Measurements from ENCODE around the gene NRXN3.

The NRXN3 gene

GRCh38 chr14:79629411-79630287 lies 1459.5 kb downstream of the NRXN3 start:
- DNase-seq (ENCODE audit: low read depth): no peak

- no peak for DNase-seq (ENCODE audit: low read depth)
These were observed 1460.3 kb downstream of the NRXN3 start for GRCh38 chr14:79630288-79630960.

GRCh38 chr14:79631276-79631675 lies 1461.1 kb downstream of the NRXN3 start:
- no peak for DNase-seq (ENCODE audit: low read depth)

DNA sequence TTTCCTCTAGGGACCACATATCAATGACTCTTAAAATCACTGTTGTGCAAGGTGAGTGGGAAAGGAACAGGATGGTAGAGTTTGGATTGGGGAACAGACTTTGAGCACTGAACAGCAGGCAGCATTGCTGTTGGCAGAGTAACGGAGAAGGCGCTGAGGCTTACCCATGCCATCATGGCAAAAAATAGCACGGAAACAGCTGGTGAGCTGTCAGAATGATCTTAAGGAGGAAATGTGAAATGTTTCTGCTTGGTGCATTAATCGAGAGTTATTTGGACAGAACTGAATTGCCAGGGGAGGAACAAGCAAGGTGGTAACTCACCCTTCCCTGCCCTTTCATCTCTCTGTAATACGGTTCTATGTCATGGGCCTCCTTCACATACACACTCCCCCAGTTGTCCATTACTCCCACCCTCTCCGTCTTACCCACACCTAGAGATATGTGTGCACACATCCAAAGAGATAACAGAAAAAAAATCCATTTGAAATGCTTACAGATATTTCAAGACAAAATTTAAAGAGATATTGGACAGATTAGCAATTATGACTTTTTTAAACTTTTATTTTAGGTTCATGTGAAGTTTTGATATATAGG lies 1468.6 kb downstream of the NRXN3 start:
- DNase-seq (ENCODE audit: low read depth): no peak

- DNase-seq (ENCODE audit: low read depth): no peak
These were observed 1469.4 kb downstream of the NRXN3 start for GRCh38 chr14:79639613-79640012.

DNA sequence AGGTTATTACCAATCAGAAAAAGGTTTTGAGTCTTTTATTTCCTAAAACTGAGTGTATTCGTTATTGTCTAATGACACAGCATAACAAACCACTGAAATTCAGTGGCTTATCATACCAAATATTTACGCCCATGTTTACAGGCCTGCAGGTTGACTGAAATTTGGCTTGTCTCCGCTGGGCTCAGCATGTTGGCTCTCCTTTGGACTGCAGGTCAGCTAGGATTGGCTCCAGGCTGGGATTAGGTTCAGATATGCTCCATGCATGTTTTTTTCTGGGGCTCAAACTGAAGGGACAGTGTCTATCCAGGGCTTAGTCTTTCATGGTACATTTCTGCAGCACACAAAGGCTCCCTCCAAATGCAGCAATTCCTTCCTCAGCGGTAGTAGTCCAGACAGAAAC lies 1471.2 kb downstream of the NRXN3 start:
- DNase-seq (ENCODE audit: low read depth): no peak

- DNase-seq (ENCODE audit: low read depth): no peak
These were observed 1473.0 kb downstream of the NRXN3 start for GRCh38 chr14:79643132-79643531.

GRCh38 chr14:79645753-79646362 lies 1475.7 kb downstream of the NRXN3 start:
- DNase-seq (ENCODE audit: low read depth): no peak

DNA sequence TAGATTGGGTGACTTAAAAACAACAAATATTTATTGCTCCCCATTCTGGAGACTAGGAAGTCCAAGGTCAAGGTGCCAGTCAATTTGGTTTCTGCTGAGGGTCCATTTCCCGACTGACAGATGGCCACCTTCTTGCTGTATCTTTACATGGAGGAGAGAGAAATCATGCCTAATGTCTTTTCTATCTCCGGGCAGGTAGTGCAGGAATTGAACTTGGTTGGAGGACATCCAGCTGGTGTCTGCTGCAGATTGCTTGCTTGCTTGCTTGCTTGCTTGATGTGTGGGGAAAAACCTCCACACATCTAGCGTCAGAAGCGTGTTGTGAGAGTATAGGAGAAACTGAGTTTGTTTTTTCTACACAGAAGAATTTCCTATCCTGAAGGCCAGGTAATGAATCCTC lies 1479.7 kb downstream of the NRXN3 start:
- no peak for DNase-seq (ENCODE audit: low read depth)

DNA sequence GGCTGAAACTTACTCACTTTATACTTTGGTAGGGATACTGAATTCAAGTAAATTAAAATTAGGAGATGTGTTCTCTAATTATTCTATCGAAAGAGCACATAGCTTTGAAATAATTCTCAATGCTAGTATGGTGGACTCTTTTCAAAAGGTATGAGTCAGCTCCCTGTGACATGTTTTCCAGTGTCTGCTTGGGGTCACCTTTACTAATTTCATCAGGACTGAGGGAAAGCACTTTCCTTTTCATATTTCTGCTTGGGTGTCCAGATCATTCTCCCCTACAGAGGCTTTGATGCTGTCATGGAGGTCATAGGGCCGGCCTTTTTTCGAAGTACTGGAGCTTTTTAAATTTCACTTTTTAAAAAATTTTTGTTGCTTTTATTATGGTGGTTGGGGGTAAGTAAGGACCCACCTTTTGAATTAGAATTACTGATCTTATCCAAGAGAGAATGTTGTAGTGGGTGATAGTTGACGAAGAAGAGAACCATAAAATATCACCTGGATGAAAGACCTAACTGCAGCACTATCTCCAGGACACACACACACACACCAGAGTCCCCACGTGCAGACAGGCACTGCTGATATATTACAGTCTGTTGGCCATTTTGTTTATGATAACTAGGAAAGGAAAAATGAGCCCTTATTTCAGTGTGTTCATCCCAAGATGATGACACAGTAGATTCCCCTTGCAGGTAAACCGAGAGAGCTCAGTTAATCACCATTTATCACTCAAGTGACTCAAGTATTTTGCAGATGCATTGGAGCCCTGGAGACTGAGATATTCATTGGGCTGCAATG lies 1482.5 kb downstream of the NRXN3 start:
- DNase-seq (ENCODE audit: low read depth): no peak

- DNase-seq (ENCODE audit: low read depth): no peak
These were observed 1485.9 kb downstream of the NRXN3 start for GRCh38 chr14:79656056-79656455.

DNA sequence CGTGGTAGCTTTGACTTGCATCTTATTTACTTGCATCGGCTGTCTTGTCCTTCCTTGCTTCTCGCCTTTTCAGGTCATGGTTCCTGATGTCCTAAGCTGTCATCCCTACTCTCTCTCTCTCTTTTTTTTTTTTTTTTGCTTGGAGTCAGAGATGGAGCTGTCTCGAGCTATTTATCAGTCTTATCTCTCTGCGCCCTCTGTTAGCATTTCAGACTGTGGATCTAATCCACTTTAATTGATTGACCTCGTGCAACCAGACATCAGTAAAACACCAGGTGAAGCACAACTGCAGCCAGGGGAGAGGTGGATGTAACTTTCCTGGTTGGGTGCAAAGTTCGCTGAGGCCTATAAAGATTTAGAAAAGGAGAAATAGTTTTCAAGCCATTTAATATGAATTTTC lies 1486.3 kb downstream of the NRXN3 start:
- no peak for DNase-seq (ENCODE audit: low read depth)

DNA sequence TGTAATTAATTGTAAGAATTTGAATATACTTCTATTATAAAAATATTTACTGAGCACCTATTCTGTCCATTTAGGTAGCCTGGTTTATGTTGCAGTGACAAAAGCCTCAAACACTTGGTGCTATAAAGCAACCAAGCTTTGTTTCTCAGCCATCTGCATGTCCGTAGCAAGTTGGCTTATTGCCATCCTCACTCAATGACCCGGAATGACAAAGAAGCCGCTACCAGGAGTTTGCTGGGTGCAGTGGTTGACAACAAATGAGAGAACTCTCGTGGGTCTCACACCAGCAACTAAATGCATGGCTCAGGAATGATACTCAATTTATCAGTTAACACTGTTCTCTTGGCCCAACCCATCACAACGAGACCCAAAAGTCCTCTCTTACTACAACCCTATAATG lies 1488.0 kb downstream of the NRXN3 start:
- no peak for DNase-seq (ENCODE audit: low read depth)

GRCh38 chr14:79658769-79659168 lies 1488.6 kb downstream of the NRXN3 start:
- DNase-seq (ENCODE audit: low read depth): no peak

DNA sequence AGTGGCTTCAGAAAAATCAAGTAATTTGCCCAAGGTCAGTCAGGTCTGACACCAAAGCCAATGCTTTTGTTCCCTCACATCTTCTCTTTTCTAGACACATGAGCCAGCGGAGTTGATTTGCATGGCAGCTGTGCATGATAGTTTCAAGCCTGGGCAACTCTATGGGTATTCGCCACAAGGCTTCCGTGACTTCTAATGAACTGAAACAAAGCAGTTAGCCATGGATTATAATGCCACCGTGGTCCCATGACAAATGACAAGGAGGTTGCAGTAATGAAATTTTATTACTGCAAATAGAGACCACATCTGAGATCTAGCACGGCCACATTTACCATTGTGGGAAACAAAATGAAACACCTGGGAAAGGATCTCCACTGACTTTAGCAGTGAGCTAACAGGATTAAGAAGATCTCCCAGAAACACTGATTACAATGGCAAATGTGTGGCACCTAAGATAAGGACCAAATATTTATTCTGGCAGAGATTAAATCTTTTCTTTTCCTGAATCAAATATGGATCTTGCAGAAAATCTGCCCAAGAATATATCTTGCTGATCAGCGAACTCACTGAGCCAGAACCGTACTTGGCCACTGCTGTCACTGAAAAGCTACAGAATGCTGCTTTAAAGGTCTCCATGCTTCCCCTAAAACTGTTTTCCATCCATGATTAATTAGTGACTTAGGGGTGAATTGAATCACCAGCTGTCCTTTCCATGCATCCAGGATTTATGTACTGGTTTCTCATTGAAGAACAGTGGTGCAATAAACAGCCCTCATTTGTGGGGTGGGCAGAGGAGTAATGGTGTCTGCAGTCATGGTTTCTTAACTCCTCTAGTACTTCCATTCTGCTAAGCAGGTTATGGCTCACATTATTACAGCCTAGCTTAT lies 1490.1 kb downstream of the NRXN3 start:
- no peak for DNase-seq (ENCODE audit: low read depth)

DNA sequence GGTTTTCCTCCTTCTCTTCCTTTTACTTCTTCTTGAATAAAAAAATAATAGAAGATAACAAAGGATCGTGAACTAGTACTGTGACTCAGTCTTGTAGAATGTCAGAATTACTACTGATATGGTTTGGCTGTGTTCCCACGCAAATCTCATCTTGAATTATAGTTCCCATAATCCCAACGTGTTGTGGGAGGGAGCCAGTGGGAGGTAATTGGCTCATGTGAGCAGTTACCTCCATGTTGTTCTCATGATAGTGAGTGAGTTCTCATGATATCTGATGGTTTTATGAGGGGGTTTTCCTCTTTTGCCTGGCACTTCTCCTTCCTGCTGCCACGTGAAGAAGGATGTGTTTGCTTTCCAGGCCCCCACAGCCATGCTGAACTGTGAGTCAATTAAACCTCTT lies 1491.6 kb downstream of the NRXN3 start:
- DNase-seq (ENCODE audit: low read depth): no peak

DNA sequence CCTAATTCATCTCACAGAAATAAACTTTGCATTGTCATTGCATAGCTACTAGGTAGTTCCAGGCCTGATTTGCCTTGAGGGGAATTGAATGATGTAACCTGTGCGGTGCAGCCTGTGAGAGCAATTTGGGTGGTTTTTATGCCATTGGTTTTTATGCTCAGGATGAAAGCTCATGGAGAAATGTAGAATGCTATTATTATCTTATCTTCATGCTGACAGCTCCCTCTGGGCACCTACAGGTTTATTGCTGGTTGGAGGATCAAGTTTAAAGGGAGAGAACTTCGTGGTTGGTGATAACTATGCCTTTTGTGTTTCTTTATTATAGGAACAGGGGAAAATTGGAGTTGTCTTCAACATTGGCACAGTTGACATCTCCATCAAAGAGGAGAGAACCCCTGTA lies 1493.3 kb downstream of the NRXN3 start:
- DNase-seq (ENCODE audit: low read depth): no peak

- DNase-seq (ENCODE audit: low read depth): no peak
These were observed 1495.4 kb downstream of the NRXN3 start for GRCh38 chr14:79665556-79665955.

DNA sequence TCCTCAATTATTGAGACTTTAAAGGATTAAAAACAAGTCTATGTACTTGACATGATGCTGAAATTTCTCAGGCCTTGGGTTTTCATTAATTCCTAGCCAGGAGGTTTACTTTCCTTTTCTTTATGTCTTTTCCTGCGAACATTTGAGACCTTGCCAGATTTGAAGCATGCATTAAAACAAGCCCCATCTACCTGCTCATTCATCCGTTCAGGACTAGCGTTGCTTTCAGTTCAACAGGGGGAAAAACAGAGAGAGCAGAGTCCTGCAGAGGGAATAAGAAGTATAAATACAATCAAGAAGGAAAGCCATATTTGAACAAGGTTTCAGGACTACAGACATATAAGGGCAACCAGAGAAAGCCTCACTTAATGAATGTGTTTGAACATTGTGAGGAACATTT lies 1498.8 kb downstream of the NRXN3 start:
- DNase-seq (ENCODE audit: low read depth): no peak

DNA sequence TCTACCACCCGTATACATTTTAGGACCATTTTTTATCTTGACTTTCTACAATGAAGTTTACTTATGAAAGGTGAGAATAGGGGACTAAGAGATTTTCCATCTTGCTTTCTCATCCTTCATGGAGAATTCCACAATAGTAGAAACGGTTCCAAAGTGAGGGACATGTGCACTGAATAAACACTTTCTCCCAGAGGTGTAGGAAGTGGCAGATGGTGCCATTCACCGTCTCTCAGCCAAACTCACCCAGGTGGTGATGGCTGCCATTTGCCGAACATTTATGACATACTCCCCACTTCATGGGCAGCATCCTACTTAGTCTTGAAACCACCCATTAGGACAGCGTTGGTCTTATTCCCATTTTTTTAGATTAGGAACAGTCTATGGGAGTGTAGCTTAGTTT lies 1500.6 kb downstream of the NRXN3 start:
- DNase-seq (ENCODE audit: low read depth): no peak

- no peak for DNase-seq (ENCODE audit: low read depth)
These were observed 1509.9 kb downstream of the NRXN3 start for GRCh38 chr14:79680087-79680486.

Measured in stimulated activated CD8-positive, alpha-beta memory T cell treated with anti-CD3 and anti-CD28 coated beads, Interleukin-15, amount 100 ng/mL, for 24 hours (primary cell).